Measurements from ENCODE around the gene RER1. TPM values are rescaled to one million over a fixed set of nuclear protein-coding genes. Genes with fewer than 3 reads are reported as not detected.

The RER1 gene
- total RNA-seq, 2 donors from 2014 or later, result 38.8 to 47.2 TPM

DNA sequence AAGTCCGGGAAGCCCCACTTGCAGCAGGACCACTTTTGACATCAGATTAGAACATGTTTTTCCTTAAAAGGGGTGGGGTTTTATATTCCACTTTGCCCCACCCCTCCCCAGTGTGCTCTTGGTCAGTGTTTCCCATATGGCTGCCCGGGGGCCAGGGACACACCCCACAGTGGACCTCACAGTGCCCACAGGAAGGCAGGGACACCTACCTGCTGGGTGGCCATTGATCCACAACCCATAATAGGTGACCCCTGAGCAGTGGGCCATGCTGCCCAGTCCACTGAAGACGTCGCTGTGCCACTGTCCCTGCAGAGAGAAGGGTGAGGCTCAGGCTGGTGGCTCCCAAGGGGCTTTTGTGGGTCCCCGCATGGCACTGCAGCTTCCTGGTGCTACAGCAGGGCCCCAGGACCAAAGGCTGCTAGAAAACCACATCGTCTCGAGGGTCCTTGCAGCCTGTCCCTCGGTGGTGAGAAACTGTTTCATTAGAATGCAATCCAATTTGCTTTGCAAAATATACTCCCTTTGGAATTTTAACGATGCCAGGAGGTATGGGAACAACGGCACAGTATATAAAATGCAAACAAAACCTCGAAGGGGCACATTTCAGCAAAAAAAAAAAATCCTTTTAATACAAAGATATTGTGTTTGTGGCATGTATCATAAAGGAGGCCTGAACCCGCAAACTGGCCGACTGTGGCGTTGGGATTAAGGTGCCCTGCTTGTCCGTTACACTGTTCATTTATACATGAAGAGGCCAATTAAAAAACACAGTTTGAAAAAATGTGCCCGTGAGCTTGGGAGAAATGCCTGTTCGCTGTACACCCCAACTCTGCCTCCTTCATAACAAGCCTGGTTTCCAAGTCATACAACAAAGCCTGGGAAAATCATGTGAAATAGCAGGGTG, 17.1 kb upstream of the RER1 start:
- DNase-seq (ENCODE audit: low spot score), result no peak
- H3K9me3 ChIP-seq, result no peaks in the 10 kb centered on the region

DNA sequence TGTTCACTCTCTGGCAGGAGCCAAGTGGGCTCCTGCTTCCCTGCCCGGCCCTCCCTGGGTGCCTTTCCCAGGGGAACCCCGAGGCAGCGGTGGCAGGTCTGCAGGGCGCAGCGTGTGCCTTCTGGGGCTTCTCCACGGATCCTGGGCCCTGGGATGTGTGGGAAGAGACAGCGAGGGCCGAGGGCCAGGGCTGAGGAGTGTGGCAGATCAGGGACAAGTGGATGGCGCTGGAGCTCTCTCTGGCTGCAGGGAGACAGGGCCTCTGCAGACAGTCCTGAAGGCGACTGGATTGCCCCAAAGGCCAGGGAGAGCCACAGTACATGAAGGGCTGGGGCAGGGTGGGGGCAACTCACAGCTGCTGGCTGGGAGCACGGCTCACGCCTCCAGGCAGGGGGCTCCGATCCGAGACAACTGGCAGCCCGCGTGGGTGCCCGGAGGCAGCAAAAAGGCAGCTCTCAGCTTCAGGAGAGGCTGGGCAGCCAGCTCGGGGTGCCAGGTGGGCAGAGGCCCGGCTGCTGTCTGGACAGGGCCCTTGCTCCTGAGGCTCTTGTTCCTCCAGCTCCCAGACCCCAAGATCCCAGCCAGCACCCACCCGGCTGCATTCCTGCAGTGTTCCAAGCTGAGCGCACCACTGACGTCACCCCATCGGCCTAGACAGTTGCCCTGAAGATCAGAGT, 16.3 kb upstream of the RER1 start:
- Histone ChIP-seq H3K27me3 (no peaks in the 10 kb centered on the region), H3K4me3 (no peak overlapping the region), H3K27ac (no peak overlapping the region), H3K9me3 (no peaks in the 10 kb centered on the region), H3K36me3 (no peaks in the 10 kb centered on the region), H3K4me1 (no peaks in the 10 kb centered on the region)
- TF ChIP-seq, protein P1, sequence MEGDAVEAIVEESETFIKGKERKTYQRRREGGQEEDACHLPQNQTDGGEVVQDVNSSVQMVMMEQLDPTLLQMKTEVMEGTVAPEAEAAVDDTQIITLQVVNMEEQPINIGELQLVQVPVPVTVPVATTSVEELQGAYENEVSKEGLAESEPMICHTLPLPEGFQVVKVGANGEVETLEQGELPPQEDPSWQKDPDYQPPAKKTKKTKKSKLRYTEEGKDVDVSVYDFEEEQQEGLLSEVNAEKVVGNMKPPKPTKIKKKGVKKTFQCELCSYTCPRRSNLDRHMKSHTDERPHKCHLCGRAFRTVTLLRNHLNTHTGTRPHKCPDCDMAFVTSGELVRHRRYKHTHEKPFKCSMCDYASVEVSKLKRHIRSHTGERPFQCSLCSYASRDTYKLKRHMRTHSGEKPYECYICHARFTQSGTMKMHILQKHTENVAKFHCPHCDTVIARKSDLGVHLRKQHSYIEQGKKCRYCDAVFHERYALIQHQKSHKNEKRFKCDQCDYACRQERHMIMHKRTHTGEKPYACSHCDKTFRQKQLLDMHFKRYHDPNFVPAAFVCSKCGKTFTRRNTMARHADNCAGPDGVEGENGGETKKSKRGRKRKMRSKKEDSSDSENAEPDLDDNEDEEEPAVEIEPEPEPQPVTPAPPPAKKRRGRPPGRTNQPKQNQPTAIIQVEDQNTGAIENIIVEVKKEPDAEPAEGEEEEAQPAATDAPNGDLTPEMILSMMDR (IDR thresholded peaks at IDR 0.05), result no peak
- DNase-seq (ENCODE audit: low spot score), result no peak

More for the DNA sequence above, 17.1 kb upstream of the RER1 start:
- H3K4me3 ChIP-seq, result no peak overlapping the region
- no peaks in the 10 kb centered on the region for H3K36me3 ChIP-seq
- TF ChIP-seq, protein P1 (IDR thresholded peaks at IDR 0.05), result no peak
- no peaks in the 10 kb centered on the region for H3K27me3 ChIP-seq
- no peak overlapping the region for H3K27ac ChIP-seq
- no peaks in the 10 kb centered on the region for H3K4me1 ChIP-seq

DNA sequence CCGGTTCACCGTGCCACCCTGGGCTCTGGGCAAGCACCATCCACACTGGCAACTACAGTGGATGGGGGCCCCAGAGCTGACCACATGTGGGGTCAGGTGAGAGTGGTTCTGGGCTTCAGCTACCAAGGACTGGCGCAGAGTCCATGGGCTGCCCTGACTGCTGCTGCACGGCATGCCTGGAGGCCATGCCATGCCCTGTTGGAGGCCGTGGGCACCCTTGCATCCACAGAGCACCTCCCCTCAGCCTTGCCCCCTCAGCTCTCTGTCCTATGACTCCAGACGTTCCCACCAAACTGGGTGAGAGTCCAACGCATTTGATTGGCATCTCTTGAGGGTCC, 15.7 kb upstream of the RER1 start:
- H3K36me3 ChIP-seq, result no peaks in the 10 kb centered on the region
- no peak overlapping the region for H3K4me3 ChIP-seq
- no peaks in the 10 kb centered on the region for H3K9me3 ChIP-seq
- H3K4me1 ChIP-seq, result no peaks in the 10 kb centered on the region
- H3K27me3 ChIP-seq, result no peaks in the 10 kb centered on the region
- TF ChIP-seq, protein P1 (IDR thresholded peaks at IDR 0.05), result no peak
- no peak for DNase-seq (ENCODE audit: low spot score)
- H3K27ac ChIP-seq, result no peak overlapping the region

DNA sequence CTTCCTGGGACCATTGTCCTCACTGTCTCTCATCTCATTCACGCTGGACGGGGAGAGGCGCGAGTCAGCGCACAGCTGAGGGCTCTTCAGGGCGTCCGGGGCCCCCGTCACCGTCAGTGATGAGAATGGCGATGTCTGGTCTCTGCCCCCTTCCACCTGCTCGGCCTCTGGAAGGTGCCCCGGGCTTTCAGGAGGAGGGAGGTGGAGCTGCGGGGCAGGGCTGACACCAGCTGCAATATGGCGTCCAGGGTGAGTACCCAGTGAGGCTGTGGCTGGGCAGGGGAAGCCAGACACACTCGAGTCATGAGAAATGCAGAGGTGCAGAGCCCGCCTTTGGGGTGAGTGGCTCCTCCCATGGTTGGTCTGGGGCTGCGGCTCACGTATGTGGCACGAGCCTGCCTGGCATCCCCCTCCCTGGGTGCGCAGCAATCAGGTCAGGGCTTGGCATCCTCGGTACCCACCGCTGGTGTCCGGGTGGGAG, 15.3 kb upstream of the RER1 start:
- TF ChIP-seq, protein P1 (IDR thresholded peaks at IDR 0.05), result no peak
- no peaks in the 10 kb centered on the region for H3K27me3 ChIP-seq
- no peak overlapping the region for H3K27ac ChIP-seq
- no peak for DNase-seq (ENCODE audit: low spot score)
- H3K36me3 ChIP-seq, result no peaks in the 10 kb centered on the region
- H3K9me3 ChIP-seq, result no peaks in the 10 kb centered on the region
- no peak overlapping the region for H3K4me3 ChIP-seq
- H3K4me1 ChIP-seq, result peaks cover 0 to 4% of the 10 kb centered on the region in 2 donors

DNA sequence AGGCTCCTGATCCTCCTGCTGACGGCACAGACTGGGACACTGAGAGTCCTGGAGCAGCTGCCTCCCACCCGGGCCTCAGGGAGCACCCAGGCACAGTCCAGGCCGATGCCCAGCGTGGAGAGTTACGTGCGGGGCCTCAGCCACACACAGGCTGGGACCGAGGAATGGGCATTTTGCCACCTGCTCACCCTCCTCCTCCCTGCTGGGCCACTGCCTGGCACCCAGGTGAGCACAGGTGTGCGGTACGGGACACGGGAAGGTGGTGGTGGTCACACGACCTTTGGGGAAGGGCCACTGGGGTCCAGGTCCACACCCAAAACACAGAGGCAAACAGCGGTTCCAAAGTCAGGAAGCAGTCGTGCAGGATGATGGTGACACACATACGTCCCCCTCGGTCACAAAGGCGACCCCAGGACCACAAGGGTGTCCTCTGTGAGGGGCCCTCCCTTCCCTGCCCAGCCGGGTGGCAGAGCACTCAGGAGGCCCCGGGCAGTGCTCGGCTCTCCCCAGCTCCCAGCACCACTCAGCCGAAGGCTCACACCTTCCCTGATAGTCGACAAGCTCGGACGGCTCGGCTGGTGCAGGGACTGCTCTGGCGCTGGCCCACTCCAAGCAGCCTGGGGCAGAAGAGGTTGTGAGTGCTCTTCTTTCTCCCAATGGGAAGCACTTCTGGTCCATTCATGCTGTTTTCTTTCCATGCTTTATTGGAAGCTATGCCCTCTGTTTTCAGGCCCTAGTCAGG, 14.5 kb upstream of the RER1 start:
- no peaks in the 10 kb centered on the region for H3K9me3 ChIP-seq
- no peaks in the 10 kb centered on the region for H3K27me3 ChIP-seq
- no peak overlapping the region for H3K4me3 ChIP-seq
- H3K36me3 ChIP-seq, result no peaks in the 10 kb centered on the region
- DNase-seq (ENCODE audit: low spot score), result no peak
- TF ChIP-seq, protein P1 (IDR thresholded peaks at IDR 0.05), result no peak
- H3K27ac ChIP-seq, result no peak overlapping the region
- peaks cover 0 to 12% of the 10 kb centered on the region in 2 donors for H3K4me1 ChIP-seq
